ENCODE data around the gene MACROD2.

DNA sequence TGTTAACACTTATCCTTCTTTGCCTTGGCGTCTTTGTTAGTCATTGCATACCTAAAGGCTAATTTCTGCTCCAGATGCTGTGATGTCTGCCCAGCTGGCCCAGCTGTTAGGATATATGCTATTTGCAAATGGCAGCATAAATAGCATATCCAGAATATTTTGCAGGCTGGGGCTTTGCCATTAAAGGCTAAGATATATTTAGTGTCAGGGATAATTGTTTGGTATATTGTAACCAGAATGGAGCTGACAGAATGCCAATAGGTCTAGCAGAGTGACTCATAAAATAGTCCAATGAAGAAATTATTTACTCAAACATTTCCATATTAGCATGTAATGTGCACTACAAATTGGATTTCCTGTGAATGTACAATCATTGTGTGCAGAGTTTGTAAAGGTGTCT is 926.2 kb downstream of the MACROD2 start:
- TF ChIP-seq POLR2A (IDR thresholded peaks at IDR 0.05; ENCODE audit: low read depth, low read length): no peak
- TF ChIP-seq POLR2AphosphoS5 (IDR thresholded peaks at IDR 0.05; ENCODE audit: low read depth, low read length): no peak
- TF ChIP-seq TAF1 (IDR thresholded peaks at IDR 0.05; ENCODE audit: low read depth, low read length): no peak
- TF ChIP-seq PAX5 (IDR thresholded peaks at IDR 0.05; ENCODE audit: insufficient read depth, low read length, severe bottlenecking): no peak
- TF ChIP-seq SPI1 (IDR thresholded peaks at IDR 0.05; ENCODE audit: low read depth, low read length): no peak
- no peak for TF ChIP-seq POU2F2 (IDR thresholded peaks at IDR 0.05; ENCODE audit: low read depth, low read length)
